Measurements from ENCODE around the gene EEFSEC. TPM values are rescaled to one million over a fixed set of nuclear protein-coding genes. Genes with fewer than 3 reads are reported as not detected.

The EEFSEC gene
- total and polyA plus RNA-seq, 2 of the 4 experiments (the other 2 are of a cell fraction) = 4.5 to 9.3 TPM

GRCh38 chr3:128448491-128448890 lies 295.2 kb downstream of the EEFSEC start:
- Histone ChIP-seq H2BK5ac (ENCODE audit: low read depth, low read length, poor library complexity, severe bottlenecking) (no peak overlapping the region), H3K79me1 (ENCODE audit: low read depth in 1 of 2, low read length in 2 of 2) (no peaks in the 10 kb centered on the region), H3K27ac (ENCODE audit: insufficient read depth, low read length) (no peak overlapping the region), H3K14ac (replicated peaks; ENCODE audit: low read depth, low read length) (0 out of 2 replicates have a peak overlapping the region, but pooled peaks have one; percentile 66), H2BK20ac (ENCODE audit: low read depth, low read length) (no peak overlapping the region), H4K5ac (ENCODE audit: low read depth, low read length) (no peak overlapping the region), H3K9me1 (ENCODE audit: insufficient read depth, low read length) (0 out of 2 replicates have a peak, but pooled peaks cover 4% of the 10 kb centered on the region), H2AK9ac (replicated peaks; ENCODE audit: low read depth, low read length, poor library complexity) (peak overlapping the region; percentile 70), H2BK120ac (ENCODE audit: low read depth, low read length) (no peak overlapping the region), H4K91ac (ENCODE audit: insufficient read depth, low read depth, low read length) (no peak overlapping the region), H3K4me2 (ENCODE audit: low read depth, low read length) (no peak overlapping the region), H4K20me1 (ENCODE audit: insufficient read depth, low read length) (no peaks in the 10 kb centered on the region), H2BK15ac (ENCODE audit: low read depth, low read length) (no peak overlapping the region), H3K23ac (ENCODE audit: low read depth, low read length) (no peak overlapping the region), H3K9ac (ENCODE audit: low read depth, low read length) (no peak overlapping the region), H2AFZ (replicated peaks; ENCODE audit: low read length, poor library complexity) (peak overlapping the region; percentile 58), H3K9me3 (ENCODE audit: control insufficient read depth, insufficient read depth, low read length) (no peaks in the 10 kb centered on the region), H2AK5ac (ENCODE audit: low read depth, low read length) (no peak overlapping the region), H3K27me3 (ENCODE audit: control insufficient read depth, insufficient read depth, low read length) (peaks cover 45% of the 10 kb centered on the region), H3K18ac (ENCODE audit: low read depth, low read length) (no peak overlapping the region), H3K4ac (ENCODE audit: low read depth, low read length) (no peak overlapping the region), H3K4me1 (ENCODE audit: control insufficient read depth, insufficient read depth, low read length) (no peaks in the 10 kb centered on the region), H3K36me3 (ENCODE audit: control insufficient read depth, insufficient read depth, low read length) (no peaks in the 10 kb centered on the region), H3K4me3 (ENCODE audit: insufficient read depth, low read depth, low read length) (no peak overlapping the region), H4K8ac (ENCODE audit: low read depth in 2 of 2, low read length in 2 of 2) (no peak overlapping the region), H3K56ac (ENCODE audit: extremely low read depth, insufficient read depth, low read length) (no peak overlapping the region)
- ATAC-seq (ENCODE audit: low read depth) (no peak), DNase-seq (no peak)
- no peak for TF ChIP-seq MAZ (IDR thresholded peaks at IDR 0.05; ENCODE audit: borderline replicate concordance, low read depth, low read length)
- TF ChIP-seq RCOR1 (IDR thresholded peaks at IDR 0.05; ENCODE audit: insufficient replicate concordance, low read length) = no peak
- no peak for TF ChIP-seq SMC3 (IDR thresholded peaks at IDR 0.05; ENCODE audit: low read depth, low read length)
- no peak for TF ChIP-seq ELK1 (IDR thresholded peaks at IDR 0.05; ENCODE audit: borderline replicate concordance, low read depth, low read length)
- TF ChIP-seq USF2 (IDR thresholded peaks at IDR 0.05; ENCODE audit: low read depth, low read length) = no peak
- TF ChIP-seq CEBPB (IDR thresholded peaks at IDR 0.05; ENCODE audit: low read depth, low read length) = no peak
- TF ChIP-seq CHD1 (IDR thresholded peaks at IDR 0.05; ENCODE audit: low read depth, low read length) = no peak
- no peak for TF ChIP-seq FOS (IDR thresholded peaks at IDR 0.05; ENCODE audit: low read depth, low read length)
- TF ChIP-seq NFE2L2 (IDR thresholded peaks at IDR 0.05; ENCODE audit: low read depth, low read length) = no peak
- no peak for TF ChIP-seq MAFK (IDR thresholded peaks at IDR 0.05; ENCODE audit: low read depth, low read length)
- TF ChIP-seq RFX5 (IDR thresholded peaks at IDR 0.05; ENCODE audit: low read depth, low read length) = no peak
- ChIA-PET CTCF (no interaction called here), POLR2A (ENCODE audit: unreplicated experiment) (no interaction called here)
- no TSS peak for BruUV-seq (replicated peaks)
- in situ Hi-C loops (cut with MboI; ENCODE audit: low sequenced_read_pairs) (no loop called here), dilution Hi-C loops (cut with HindIII; ENCODE audit: low sequenced_read_pairs, unreplicated experiment) (no loop called here), intact Hi-C loops (cut with micrococcal nuclease) (no loop called here)
- WGBS, 2 experiments (ENCODE audit: extremely low coverage in 2 of 2, insufficient read length in 1 of 2) = 65% methylated on average over 4 of the region's 6 CpGs; no CpG with 5 or more reads in 1 of the 2 experiments
